Measurements from ENCODE around the gene KCTD18.
A peak's percentile ranks its signal among the peaks of the same experiment; 100 is the strongest.

KCTD18 gene

DNA sequence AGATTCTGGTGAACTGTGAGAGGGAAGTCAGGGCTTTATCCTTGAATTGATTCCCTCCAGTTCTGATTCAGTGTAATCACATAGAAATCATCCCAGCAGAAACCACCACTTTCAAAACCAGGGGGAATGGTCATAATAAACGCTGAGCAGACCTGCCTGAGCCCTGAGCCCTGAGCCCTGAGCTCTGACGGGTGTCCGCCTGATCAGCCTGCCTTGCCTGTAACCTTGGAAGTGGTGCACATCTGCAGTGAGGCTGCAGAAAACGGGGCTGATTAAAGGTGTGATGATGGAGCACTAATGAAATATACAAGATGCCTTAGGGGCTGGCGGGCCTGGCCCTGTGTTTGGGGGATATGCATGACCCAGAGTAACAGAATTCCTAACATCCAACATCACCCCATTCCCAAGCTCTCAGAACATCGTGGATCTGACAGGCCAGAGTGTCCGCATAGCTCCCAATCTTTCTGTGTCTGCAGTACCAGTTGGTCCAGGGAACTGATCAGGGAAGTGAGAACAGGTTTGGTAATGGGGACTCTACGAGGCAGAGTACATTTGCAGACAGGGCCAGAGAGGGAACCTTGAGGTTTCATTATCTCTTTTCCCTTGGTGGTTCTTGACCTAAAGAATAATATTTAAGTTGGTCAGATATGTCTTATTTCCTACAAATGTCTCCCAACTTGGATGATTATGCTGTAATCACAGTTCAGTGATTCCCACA lies 37.8 kb downstream of the KCTD18 start:
- TF ChIP-seq, protein P1, sequence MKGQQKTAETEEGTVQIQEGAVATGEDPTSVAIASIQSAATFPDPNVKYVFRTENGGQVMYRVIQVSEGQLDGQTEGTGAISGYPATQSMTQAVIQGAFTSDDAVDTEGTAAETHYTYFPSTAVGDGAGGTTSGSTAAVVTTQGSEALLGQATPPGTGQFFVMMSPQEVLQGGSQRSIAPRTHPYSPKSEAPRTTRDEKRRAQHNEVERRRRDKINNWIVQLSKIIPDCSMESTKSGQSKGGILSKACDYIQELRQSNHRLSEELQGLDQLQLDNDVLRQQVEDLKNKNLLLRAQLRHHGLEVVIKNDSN (IDR thresholded peaks at IDR 0.05): no peak
- TF ChIP-seq FOXM1 (IDR thresholded peaks at IDR 0.05; ENCODE audit: borderline replicate concordance, low read depth): no peak
- TF ChIP-seq CEBPB (IDR thresholded peaks at IDR 0.05): no peak
- no peak for TF ChIP-seq YY1 (IDR thresholded peaks at IDR 0.05; ENCODE audit: low read depth)
- TF ChIP-seq, protein P2, sequence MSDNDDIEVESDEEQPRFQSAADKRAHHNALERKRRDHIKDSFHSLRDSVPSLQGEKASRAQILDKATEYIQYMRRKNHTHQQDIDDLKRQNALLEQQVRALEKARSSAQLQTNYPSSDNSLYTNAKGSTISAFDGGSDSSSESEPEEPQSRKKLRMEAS (IDR thresholded peaks at IDR 0.05): no peak
- TF ChIP-seq ZBTB7A (IDR thresholded peaks at IDR 0.05; ENCODE audit: low read depth): no peak
- TF ChIP-seq EGR1 (IDR thresholded peaks at IDR 0.05): no peak
- TF ChIP-seq, protein P3, sequence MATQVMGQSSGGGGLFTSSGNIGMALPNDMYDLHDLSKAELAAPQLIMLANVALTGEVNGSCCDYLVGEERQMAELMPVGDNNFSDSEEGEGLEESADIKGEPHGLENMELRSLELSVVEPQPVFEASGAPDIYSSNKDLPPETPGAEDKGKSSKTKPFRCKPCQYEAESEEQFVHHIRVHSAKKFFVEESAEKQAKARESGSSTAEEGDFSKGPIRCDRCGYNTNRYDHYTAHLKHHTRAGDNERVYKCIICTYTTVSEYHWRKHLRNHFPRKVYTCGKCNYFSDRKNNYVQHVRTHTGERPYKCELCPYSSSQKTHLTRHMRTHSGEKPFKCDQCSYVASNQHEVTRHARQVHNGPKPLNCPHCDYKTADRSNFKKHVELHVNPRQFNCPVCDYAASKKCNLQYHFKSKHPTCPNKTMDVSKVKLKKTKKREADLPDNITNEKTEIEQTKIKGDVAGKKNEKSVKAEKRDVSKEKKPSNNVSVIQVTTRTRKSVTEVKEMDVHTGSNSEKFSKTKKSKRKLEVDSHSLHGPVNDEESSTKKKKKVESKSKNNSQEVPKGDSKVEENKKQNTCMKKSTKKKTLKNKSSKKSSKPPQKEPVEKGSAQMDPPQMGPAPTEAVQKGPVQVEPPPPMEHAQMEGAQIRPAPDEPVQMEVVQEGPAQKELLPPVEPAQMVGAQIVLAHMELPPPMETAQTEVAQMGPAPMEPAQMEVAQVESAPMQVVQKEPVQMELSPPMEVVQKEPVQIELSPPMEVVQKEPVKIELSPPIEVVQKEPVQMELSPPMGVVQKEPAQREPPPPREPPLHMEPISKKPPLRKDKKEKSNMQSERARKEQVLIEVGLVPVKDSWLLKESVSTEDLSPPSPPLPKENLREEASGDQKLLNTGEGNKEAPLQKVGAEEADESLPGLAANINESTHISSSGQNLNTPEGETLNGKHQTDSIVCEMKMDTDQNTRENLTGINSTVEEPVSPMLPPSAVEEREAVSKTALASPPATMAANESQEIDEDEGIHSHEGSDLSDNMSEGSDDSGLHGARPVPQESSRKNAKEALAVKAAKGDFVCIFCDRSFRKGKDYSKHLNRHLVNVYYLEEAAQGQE (IDR thresholded peaks at IDR 0.05; ENCODE audit: low read depth): no peak
- TF ChIP-seq CREB1 (IDR thresholded peaks at IDR 0.05; ENCODE audit: low read depth): no peak
- TF ChIP-seq EP300 (IDR thresholded peaks at IDR 0.05; ENCODE audit: borderline replicate concordance): no peak
- TF ChIP-seq NFIC (IDR thresholded peaks at IDR 0.05): no peak
- TF ChIP-seq TCF12 (IDR thresholded peaks at IDR 0.05; ENCODE audit: low read depth): no peak
- no peak for TF ChIP-seq RAD21 (IDR thresholded peaks at IDR 0.05; ENCODE audit: low read depth)
- no peak for TF ChIP-seq TEAD4 (IDR thresholded peaks at IDR 0.05)
- TF ChIP-seq TAF1 (IDR thresholded peaks at IDR 0.05; ENCODE audit: low read depth): no peak

DNA sequence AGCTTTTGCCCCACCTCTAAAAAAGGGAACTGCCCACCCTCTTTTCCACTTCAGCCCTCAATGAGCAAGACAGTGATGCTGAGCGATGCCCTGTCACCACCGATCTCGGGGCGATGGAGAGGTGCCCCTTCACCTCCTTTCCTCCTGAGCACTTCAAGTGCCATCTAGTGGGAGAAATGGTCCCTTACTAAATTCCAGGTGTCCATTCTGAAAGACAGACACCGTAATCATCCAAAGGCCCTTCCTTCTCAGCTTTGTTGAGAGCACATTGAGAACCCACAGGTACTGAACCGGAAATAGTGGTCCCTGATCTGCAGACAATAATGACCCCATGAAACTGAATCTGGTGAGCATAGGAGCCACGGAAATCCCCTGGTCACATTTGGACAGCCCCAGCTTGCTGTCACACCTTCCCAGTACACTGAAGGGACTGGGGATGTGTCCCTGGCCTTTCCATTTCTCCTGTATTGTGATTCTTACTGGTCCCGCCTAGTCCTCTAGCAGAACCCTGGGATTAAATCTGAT lies 38.5 kb downstream of the KCTD18 start:
- TF ChIP-seq ZBTB7A (IDR thresholded peaks at IDR 0.05; ENCODE audit: low read depth): no peak
- TF ChIP-seq RAD21 (IDR thresholded peaks at IDR 0.05; ENCODE audit: low read depth): peak; percentile 66
- TF ChIP-seq TEAD4 (IDR thresholded peaks at IDR 0.05): peak; percentile 52

DNA sequence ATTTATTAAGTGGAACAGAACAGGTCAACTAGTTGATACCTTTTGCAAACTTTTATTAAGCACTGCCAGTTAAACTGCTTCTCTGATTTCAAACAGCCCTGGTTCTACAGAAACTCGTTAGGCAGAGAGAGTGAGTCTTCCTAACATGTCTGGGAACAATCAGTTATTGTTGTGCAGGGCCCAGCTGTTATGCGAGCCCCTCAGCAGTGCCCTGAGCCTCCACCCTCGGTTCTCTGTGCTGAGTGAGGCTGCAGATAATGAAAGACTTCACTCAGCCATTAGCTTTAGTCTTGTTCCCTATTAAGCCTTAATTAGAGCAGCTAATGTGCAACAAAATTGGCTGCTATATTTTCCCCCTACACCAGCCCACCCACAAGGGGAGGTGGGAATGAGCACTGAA lies 39.6 kb downstream of the KCTD18 start:
- TF ChIP-seq YY1 (IDR thresholded peaks at IDR 0.05; ENCODE audit: low read depth): no peak
- TF ChIP-seq EGR1 (IDR thresholded peaks at IDR 0.05): no peak
- TF ChIP-seq CEBPB (IDR thresholded peaks at IDR 0.05): no peak
- TF ChIP-seq, protein P3 (IDR thresholded peaks at IDR 0.05; ENCODE audit: low read depth): no peak
- TF ChIP-seq TAF1 (IDR thresholded peaks at IDR 0.05; ENCODE audit: low read depth): no peak
- TF ChIP-seq, protein P1 (IDR thresholded peaks at IDR 0.05): no peak
- no peak for TF ChIP-seq TCF12 (IDR thresholded peaks at IDR 0.05; ENCODE audit: low read depth)
- TF ChIP-seq NFIC (IDR thresholded peaks at IDR 0.05): no peak
- no peak for TF ChIP-seq RAD21 (IDR thresholded peaks at IDR 0.05; ENCODE audit: low read depth)
- TF ChIP-seq, protein P2 (IDR thresholded peaks at IDR 0.05): no peak
- TF ChIP-seq EP300 (IDR thresholded peaks at IDR 0.05; ENCODE audit: borderline replicate concordance): no peak
- TF ChIP-seq ZBTB7A (IDR thresholded peaks at IDR 0.05; ENCODE audit: low read depth): no peak
- TF ChIP-seq FOXM1 (IDR thresholded peaks at IDR 0.05; ENCODE audit: borderline replicate concordance, low read depth): no peak
- no peak for TF ChIP-seq CREB1 (IDR thresholded peaks at IDR 0.05; ENCODE audit: low read depth)
- no peak for TF ChIP-seq TEAD4 (IDR thresholded peaks at IDR 0.05)

DNA sequence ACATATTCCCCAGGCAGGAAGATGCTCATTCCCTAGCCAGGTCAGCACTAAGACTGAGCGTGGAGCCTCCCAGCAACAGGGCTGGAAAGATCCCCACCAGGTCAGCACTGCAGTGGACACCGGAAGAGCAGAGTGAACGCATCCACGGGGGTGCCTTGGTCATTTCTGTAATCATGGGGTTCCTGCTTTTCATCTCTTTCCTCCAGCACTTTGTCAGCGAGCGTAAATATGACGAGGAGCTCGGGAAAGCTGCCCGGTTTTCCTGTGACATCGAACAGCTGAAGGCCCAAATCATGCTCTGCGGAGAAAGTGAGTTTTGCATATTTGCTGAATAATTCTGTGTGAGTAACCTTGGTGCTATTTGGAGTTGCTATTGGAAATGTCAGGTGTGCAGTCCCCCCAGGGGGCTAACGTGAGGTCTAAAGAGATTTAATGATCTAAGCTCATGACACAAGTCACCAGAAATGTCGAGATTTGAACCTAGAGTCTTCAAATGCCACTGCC lies 40.1 kb downstream of the KCTD18 start:
- TF ChIP-seq CEBPB (IDR thresholded peaks at IDR 0.05) (no peak), TEAD4 (IDR thresholded peaks at IDR 0.05) (no peak), EGR1 (IDR thresholded peaks at IDR 0.05) (no peak), FOXM1 (IDR thresholded peaks at IDR 0.05; ENCODE audit: borderline replicate concordance, low read depth) (no peak), EP300 (IDR thresholded peaks at IDR 0.05; ENCODE audit: borderline replicate concordance) (no peak), TCF12 (IDR thresholded peaks at IDR 0.05; ENCODE audit: low read depth) (no peak), TAF1 (IDR thresholded peaks at IDR 0.05; ENCODE audit: low read depth) (no peak), RAD21 (IDR thresholded peaks at IDR 0.05; ENCODE audit: low read depth) (no peak), NFIC (IDR thresholded peaks at IDR 0.05) (no peak)
- TF ChIP-seq, protein P2 (IDR thresholded peaks at IDR 0.05): no peak
- TF ChIP-seq, protein P1 (IDR thresholded peaks at IDR 0.05): no peak

All from Ishikawa (cell line).